ENCODE measurements around the gene RANBP1. TPM values are rescaled to one million over a fixed set of nuclear protein-coding genes. Genes with fewer than 3 reads are reported as not detected.

The RANBP1 gene
- total and polyA plus RNA-seq, 2 of the 8 experiments (the other 6 are each of a cell fraction or from before 2014, with no cell fraction given), result 343 to 484 TPM

DNA sequence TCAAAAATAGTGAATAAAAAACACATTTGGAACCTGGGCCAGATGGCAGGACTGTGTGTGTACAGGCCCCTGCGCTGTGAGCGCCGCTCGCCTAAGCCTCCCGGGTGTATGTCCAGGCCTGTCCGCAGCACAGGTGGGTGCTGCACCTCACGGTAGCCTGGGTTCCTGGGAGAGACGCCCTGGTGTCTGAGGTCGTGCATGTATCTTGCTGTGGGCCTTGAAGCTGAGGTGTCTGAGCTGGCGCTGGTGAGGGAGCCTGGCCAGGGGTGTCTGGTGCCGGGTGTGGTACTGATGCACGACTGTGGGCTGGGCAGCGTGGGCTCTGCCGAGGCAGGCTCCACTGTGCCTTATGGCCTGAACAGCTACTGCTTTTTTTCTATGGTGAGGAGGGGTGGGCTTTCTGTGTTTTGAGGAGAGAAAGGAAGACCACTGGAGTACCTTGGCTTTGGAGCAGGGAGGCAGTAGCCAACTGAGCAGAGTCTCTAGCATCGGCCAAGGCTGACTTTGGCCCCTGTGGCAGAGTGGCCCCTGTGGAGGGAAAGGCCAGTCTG is 11.5 kb downstream of the RANBP1 start:
- no peak overlapping the region for H3K27ac ChIP-seq (ENCODE audit: low read depth, low read length)

More for the DNA sequence above, 11.5 kb downstream of the RANBP1 start:
- Histone ChIP-seq H2AFZ (ENCODE audit: low read length) (no peak overlapping the region), H3K9me3 (ENCODE audit: insufficient read depth in 2 of 2, low read depth in 1 of 2, low read length in 1 of 2) (no peaks in the 10 kb centered on the region), H3K18ac (ENCODE audit: extremely low read depth, low read length) (no peak overlapping the region), H3K79me1 (ENCODE audit: low read depth, low read length) (peaks cover 6% of the 10 kb centered on the region), H2BK120ac (replicated peaks; ENCODE audit: low read depth, low read length) (no peak overlapping the region), H3K9ac (replicated peaks in 1 of 4; ENCODE audit: extremely low read depth in 1 of 4, low read depth in 3 of 4, low read length in 3 of 4) (no peak overlapping the region; a peak in 1 of 7 replicates), H3K4me3 (ENCODE audit: extremely low read depth in 1 of 4, insufficient read depth in 2 of 4, low read depth in 3 of 4, low read length in 4 of 4) (no peak overlapping the region), H2BK20ac (ENCODE audit: low read length) (no peak overlapping the region), H3K4me1 (replicated peaks in 1 of 4; ENCODE audit: control insufficient read depth in 3 of 4, insufficient read depth in 4 of 4, low read length in 3 of 4) (peaks cover 0 to 7% (median 2%) of the 10 kb centered on the region in 4 experiments; a peak in 4 of 7 replicates), H2AK5ac (ENCODE audit: low read depth, low read length) (no peak overlapping the region), H3K36me3 (ENCODE audit: control insufficient read depth in 2 of 4, insufficient read depth in 4 of 4, low read length in 3 of 4) (peaks cover 29 to 48% (median 37%) of the 10 kb centered on the region in 4 experiments), H2BK12ac (ENCODE audit: low read depth, low read length) (no peak overlapping the region), H3K79me2 (ENCODE audit: control insufficient read depth in 1 of 2, insufficient read depth in 2 of 2, low read length in 2 of 2) (peaks cover 7 to 21% of the 10 kb centered on the region in 2 experiments; a peak in 3 of 4 replicates), H3K4me2 (ENCODE audit: insufficient read depth in 1 of 2, low read depth in 2 of 2, low read length in 2 of 2) (no peak overlapping the region), H3K14ac (ENCODE audit: insufficient read length) (no peak overlapping the region), H3K56ac (replicated peaks; ENCODE audit: insufficient read length, low read depth, low read length) (no peak overlapping the region), H3K27me3 (replicated peaks in 1 of 4; ENCODE audit: control insufficient read depth in 3 of 4, extremely low read depth in 1 of 4, insufficient read depth in 3 of 4, low read length in 3 of 4) (no peaks in the 10 kb centered on the region; a peak in 2 of 7 replicates), H2BK15ac (ENCODE audit: low read length) (no peak overlapping the region), H3K23me2 (ENCODE audit: low read depth, low read length) (peaks cover 11% of the 10 kb centered on the region; the same call in 1 of the 2 replicates), H3K23ac (ENCODE audit: insufficient read length) (no peak overlapping the region), H2BK5ac (ENCODE audit: low read depth, low read length) (no peak overlapping the region), H3K4ac (replicated peaks; ENCODE audit: insufficient read length, low read depth, low read length) (no peak overlapping the region), H4K91ac (replicated peaks; ENCODE audit: insufficient read length, low read length) (no peak overlapping the region), H4K20me1 (replicated peaks in 1 of 2; ENCODE audit: control insufficient read depth in 1 of 2, insufficient read depth in 2 of 2, low read length in 2 of 2) (peaks cover 30 to 45% of the 10 kb centered on the region in 2 experiments), H4K8ac (ENCODE audit: extremely low read depth, insufficient read depth, low read length) (peak overlapping the region; percentile 20; the same call in 1 of the 2 replicates), H4K5ac (ENCODE audit: insufficient read length, low read depth, low read length) (no peak overlapping the region)
- DNase-seq (ENCODE audit: low read depth in 1 of 2, low spot score in 2 of 2), result no peak
- POLR2A ChIA-PET (ENCODE audit: partially characterized antibody), result interaction anchor here (0.7 to 8.3 kb wide), 14 partner anchors 9 to 159 kb away, joined by 3 to 223 read pairs (median 5); partner anchors contain the start of genes DGCR8, RANBP1 and TRMT2A
- FAIRE-seq, result no peak
- WGBS, 2 experiments (ENCODE audit: extremely low coverage in 1 of 2, insufficient coverage in 1 of 2, insufficient read length in 1 of 2, insufficient replicate concordance in 2 of 2, low coverage in 1 of 2, low lambda C conversion rate in 2 of 2, missing lambda C conversion rate in 1 of 2), result 96% methylated on average over 15 of the region's 15 CpGs; no CpG with 5 or more reads in 1 of the 2 experiments
- CTCF ChIA-PET (ENCODE audit: partially characterized antibody), result interaction anchor here (0.8 kb wide), 1 partner anchor 11 kb away, joined by 3 read pairs; the partner anchor contains the start of gene RANBP1

Data from H1 (cell line).